B cell (primary cell): ENCODE measurements around the gene GARRE1. TPM values are rescaled to one million over a fixed set of nuclear protein-coding genes. Genes with fewer than 3 reads are reported as not detected.

Experiments
- ATAC-seq: fragments of 200-7000 bp; cut with Tn5 transposase; one replicate; pipeline ENCODE4 v1.10.0; 2021; ENCODE audit warnings: low read depth, mild to moderate bottlenecking, moderate number of reproducible peaks, moderate library complexity
- CTCF ChIA-PET: fragments of 350-600 bp; sonication (Branson Sonifier 250); formaldehyde crosslinking; loops from one replicate; lab custom pipeline; 2021; ENCODE audit warnings: antibody characterized with exemption, inconsistent platforms; lab: Charles Lee
- POLR2A ChIA-PET: fragments of 350-600 bp; sonication (Branson Sonifier 250); formaldehyde crosslinking; loops from one replicate; lab custom pipeline; 2021; ENCODE audit warnings: antibody characterized with exemption; lab: Charles Lee
- DNase-seq: peaks from one replicate; pipeline ENCODE4 v3.0.0; 2013
- H2AFZ ChIP-seq: 2 replicates; pipeline ENCODE4 v1.6.1; 2012; ENCODE audit warnings: mild to moderate bottlenecking, low read depth, low read length; ENCODE audit not compliant: insufficient read depth, poor library complexity, severe bottlenecking
- H3K27ac ChIP-seq, 2 donors: 1 replicate in 1 of 2; 2 replicates in 1 of 2; pipeline ENCODE4 v1.5.1; 2012 to 2013; ENCODE audit warnings: low read length in 2 of 2, mild to moderate bottlenecking in 2 of 2, moderate library complexity in 1 of 2
- H3K27me3 ChIP-seq, 4 experiments: fragments of 200-600 bp in 1 of 4; sonication (generic) in 1 of 4; replicated peaks in 1 of 4; 1 replicate in 2 of 4; 2 replicates in 2 of 4; pipeline versions ENCODE4 v1.6.1 to v1.7.0; 2013 to 2016; ENCODE audit warnings: low read length in 3 of 4, mild to moderate bottlenecking in 2 of 4, mixed read lengths in 1 of 4, moderate library complexity in 1 of 4; ENCODE audit not compliant: insufficient read depth in 4 of 4, control insufficient read depth in 3 of 4; ENCODE audit errors: control extremely low read depth in 1 of 4
- H3K36me3 ChIP-seq, 2 experiments: replicated peaks in 1 of 2; 1 replicate in 1 of 2; 2 replicates in 1 of 2; pipeline versions ENCODE4 v1.6.1 to v1.7.1; 2013; ENCODE audit warnings: low read length in 1 of 2; ENCODE audit not compliant: insufficient read depth in 2 of 2, control insufficient read depth in 1 of 2; ENCODE audit errors: control extremely low read depth in 1 of 2, extremely low read depth in 1 of 2
- H3K4me1 ChIP-seq, 2 donors: fragments of 200-600 bp in 1 of 2; sonication (generic) in 1 of 2; 1 replicate in 1 of 2; 2 replicates in 1 of 2; pipeline versions ENCODE4 v1.5.1 to v1.6.1; 2013 to 2017; ENCODE audit warnings: low read length in 2 of 2; ENCODE audit not compliant: control insufficient read depth in 2 of 2, insufficient read depth in 2 of 2
- H3K4me2 ChIP-seq: replicated peaks from 2 replicates; pipeline ENCODE3; 2012; ENCODE audit warnings: mild to moderate bottlenecking, low read depth, low read length; ENCODE audit not compliant: poor library complexity, severe bottlenecking
- H3K4me3 ChIP-seq, 5 experiments: fragments of 200-600 bp in 1 of 5; sonication (generic) in 1 of 5; 1 replicate in 3 of 5; 2 replicates in 2 of 5; pipeline versions ENCODE4 v1.5.1 to v1.7.0; 2011 to 2016; ENCODE audit warnings: low read length in 4 of 5, mild to moderate bottlenecking in 4 of 5, low read depth in 2 of 5, control low read depth in 1 of 5, moderate library complexity in 1 of 5; ENCODE audit not compliant: insufficient read depth in 1 of 5; ENCODE audit errors: control extremely low read depth in 1 of 5, extremely low read depth in 1 of 5
- H3K79me2 ChIP-seq: fragments of 200-600 bp; sonication (generic); one replicate; pipeline ENCODE4 v1.6.0; 2016; ENCODE audit warnings: low read length; ENCODE audit not compliant: control insufficient read depth, insufficient read depth
- H3K9ac ChIP-seq: fragments of 200-600 bp; sonication (generic); 2 replicates; pipeline ENCODE4 v1.6.1; 2017; ENCODE audit warnings: mild to moderate bottlenecking, low read length, moderate library complexity
- H3K9me3 ChIP-seq, 3 donors: one replicate each; pipeline versions ENCODE4 v1.6.1 to v1.7.1; 2013; ENCODE audit warnings: low read length in 2 of 3; ENCODE audit not compliant: control insufficient read depth in 2 of 3, insufficient read depth in 1 of 3; ENCODE audit errors: control extremely low read depth in 1 of 3
- H4K20me1 ChIP-seq: 2 replicates; pipeline ENCODE4 v1.6.0; 2012; ENCODE audit warnings: mild to moderate bottlenecking, low read length; ENCODE audit not compliant: insufficient read depth, control insufficient read depth, poor library complexity, severe bottlenecking
- H3K27ac Mint-ChIP-seq: one replicate; pipeline ENCODE4 v1.8.0; 2021; ENCODE audit warnings: mixed read lengths
- H3K27me3 Mint-ChIP-seq: one replicate; pipeline ENCODE4 v1.8.0; 2021; ENCODE audit warnings: mixed read lengths
- H3K4me1 Mint-ChIP-seq: one replicate; pipeline ENCODE4 v1.8.0; 2021; ENCODE audit warnings: mixed read lengths
- H3K4me3 Mint-ChIP-seq: one replicate; pipeline ENCODE4 v1.8.0; 2021; ENCODE audit warnings: mixed read lengths
- H3K9me3 Mint-ChIP-seq: one replicate; pipeline ENCODE4 v1.8.0; 2022; ENCODE audit warnings: mixed read lengths; ENCODE audit not compliant: insufficient read depth
- CTCF ChIP-seq: fragments of 200-600 bp; IDR thresholded peaks from one replicate; pipeline ENCODE4 v1.8.0; 2022; ENCODE audit warnings: antibody characterized with exemption, mild to moderate bottlenecking
- EZH2 ChIP-seq: IDR thresholded peaks from 2 replicates; pipeline ENCODE4 v1.6.1; 2012; ENCODE audit warnings: borderline replicate concordance, low read depth, mild to moderate bottlenecking, moderate library complexity, low read length; ENCODE audit not compliant: insufficient read depth, poor library complexity, severe bottlenecking
- WGBS: methylation state at CpG from one replicate; pipeline ENCODE4 v1.1.5; 2013; ENCODE audit warnings: missing lambda C conversion rate; ENCODE audit not compliant: insufficient coverage; 5-methylcytosine and 5-hydroxymethylcytosine counted together
- intact Hi-C: fragments of 100-400 bp; cut with micrococcal nuclease; formaldehyde crosslinking; loops from one replicate; pipeline ENCODE4 v1.10.0; 2022
- polyA plus RNA-seq: library from polyadenylated mRNA; depleted of rRNA; stranded (reverse); fragments of >200 nt; gene quantifications from 2 replicates; pipeline ENCODE4 v1.2.3, GENCODE V29; 2012
- total RNA-seq, 2 donors: library from RNA; stranded (reverse); fragments of 120-200 nt in 1 of 2; gene quantifications; 1 replicate in 1 of 2; 2 replicates in 1 of 2; pipeline versions ENCODE4 v1.2.3 to v1.2.4, GENCODE V29; 2013 to 2022

Gene GARRE1
- total and polyA plus RNA-seq, 2 donors (not counting 1 experiment from before 2014, with no cell fraction given): 26.3 to 55.6 TPM

- H3K4me1 Mint-ChIP-seq: peaks cover 13% of the 10 kb centered on the region
- TF ChIP-seq EZH2: no peak
- no peak for TF ChIP-seq CTCF
- peaks cover 1 to 40% of the 10 kb centered on the region in 2 experiments for H3K36me3 ChIP-seq
- no peaks in the 10 kb centered on the region for H3K9me3 Mint-ChIP-seq
- H3K27ac Mint-ChIP-seq: no peak overlapping the region
- no peak overlapping the region for H3K4me2 ChIP-seq
- peaks cover 6% of the 10 kb centered on the region for H4K20me1 ChIP-seq
- DNase-seq (no peak), ATAC-seq (no peak)
- CTCF ChIA-PET: interaction anchor here (2.1 kb wide), 1 partner anchor 9 kb away, joined by 10 read pairs; no protein-coding TSS in a partner anchor
- no peak overlapping the region for H3K9ac ChIP-seq
- peaks cover 0 to 8% of the 10 kb centered on the region in 2 donors for H3K4me1 ChIP-seq
- H3K4me3 Mint-ChIP-seq: no peak overlapping the region
- H3K4me3 ChIP-seq: no peak overlapping the region
- POLR2A ChIA-PET: interaction anchor here (0.7 kb wide), 1 partner anchor 103 kb away, joined by 3 read pairs; no protein-coding TSS in a partner anchor
- H2AFZ ChIP-seq: no peak overlapping the region
- intact Hi-C loops: no loop called here
- no peaks in the 10 kb centered on the region for H3K27me3 Mint-ChIP-seq
- no peak overlapping the region for H3K27ac ChIP-seq
- no peaks in the 10 kb centered on the region for H3K27me3 ChIP-seq
- peaks cover 0 to 1% (median 0%) of the 10 kb centered on the region in 3 donors for H3K9me3 ChIP-seq
- WGBS: 97% methylated on average over 3 of the region's 4 CpGs
- no peaks in the 10 kb centered on the region for H3K79me2 ChIP-seq
These were observed 22.9 kb upstream of the GARRE1 start for GRCh38 chr19:34231439-34231838.

- WGBS: 26% methylated on average over 7 of the region's 11 CpGs
- Mint-ChIP-seq H3K4me3 (no peak overlapping the region), H3K27ac (peak overlapping the region; percentile 68), H3K4me1 (peaks cover 10% of the 10 kb centered on the region), H3K9me3 (no peaks in the 10 kb centered on the region), H3K27me3 (no peaks in the 10 kb centered on the region)
- Histone ChIP-seq H3K27ac (no peak overlapping the region), H3K9me3 (peaks cover 0 to 1% (median 0%) of the 10 kb centered on the region in 3 donors), H3K4me1 (peaks cover 0 to 8% of the 10 kb centered on the region in 2 donors), H3K4me3 (no peak overlapping the region), H3K27me3 (no peaks in the 10 kb centered on the region), H4K20me1 (no peaks in the 10 kb centered on the region), H3K36me3 (peaks cover 1 to 27% of the 10 kb centered on the region in 2 experiments), H3K4me2 (no peak overlapping the region), H3K79me2 (no peaks in the 10 kb centered on the region), H2AFZ (no peak overlapping the region), H3K9ac (no peak overlapping the region)
- DNase-seq (no peak), ATAC-seq (no peak)
- ChIA-PET CTCF (interaction anchor here (0.9 to 2.1 kb wide), 3 partner anchors 10 to 103 kb away, joined by 4 to 10 read pairs (median 4); no protein-coding TSS in a partner anchor), POLR2A (no interaction called here)
- no peak for TF ChIP-seq EZH2
- no peak for TF ChIP-seq CTCF
- intact Hi-C loops: no loop called here
These were observed 21.5 kb upstream of the GARRE1 start for GRCh38 chr19:34232566-34233481.
